GM13976 (cell line): ENCODE data around the gene PXYLP1.

Experiments used
- DNase-seq: peaks from one replicate; pipeline ENCODE4 v3.0.0; 2012; ENCODE audit warnings: low spot score
- CTCF ChIP-seq: IDR thresholded peaks from 2 replicates; pipeline ENCODE4 v1.5.1; 2012; ENCODE audit warnings: borderline replicate concordance, mild to moderate bottlenecking; ENCODE audit not compliant: insufficient read depth; ENCODE audit errors: extremely low read depth, missing control alignments, control extremely low read depth
- in situ Hi-C: fragments of 300-500 bp; cut with MboI; formaldehyde crosslinking; loops from one replicate; pipeline ENCODE4 v1.12.0; 2022; ENCODE audit warnings: low sequenced_read_pairs, mixed read lengths, inconsistent platforms; ENCODE audit not compliant: unreplicated experiment

The PXYLP1 gene

GRCh38 chr3:141233457-141234161 is 2.0 kb downstream of the PXYLP1 start:
- no peak for DNase-seq
- in situ Hi-C loops = no loop called here
- TF ChIP-seq CTCF = no peak

- no peak for DNase-seq
- in situ Hi-C loops = no loop called here
- no peak for TF ChIP-seq CTCF
Measured at GRCh38 chr3:141234283-141234682, 2.7 kb downstream of the PXYLP1 start.

GRCh38 chr3:141235661-141236171 is 4.1 kb downstream of the PXYLP1 start:
- no peak for TF ChIP-seq CTCF
- in situ Hi-C loops = no loop called here
- no peak for DNase-seq

GRCh38 chr3:141236361-141236760 is 4.7 kb downstream of the PXYLP1 start:
- TF ChIP-seq CTCF = no peak
- in situ Hi-C loops = no loop called here
- no peak for DNase-seq

- in situ Hi-C loops = no loop called here
- TF ChIP-seq CTCF = no peak
- no peak for DNase-seq
Measured at GRCh38 chr3:141237701-141238521, 6.3 kb downstream of the PXYLP1 start.

- in situ Hi-C loops = no loop called here
- DNase-seq = no peak
- no peak for TF ChIP-seq CTCF
Measured at GRCh38 chr3:141239511-141240281, 8.1 kb downstream of the PXYLP1 start.
